ENCODE data around the gene NKX2-4.
A peak's percentile ranks its signal among the peaks of the same experiment; 100 is the strongest.
"Not testable (repeated sequence)": the region's sequence is repeated elsewhere in the genome, so short reads cannot be mapped to it uniquely, and the experiment has no call there.

NKX2-4 gene

GRCh38 chr20:21397341-21398108, at the start of gene NKX2-4:
Gene NKX2-4, minus strand, starts transcription at chr20:21397526. Its CDS starts 127 bp downstream, at chr20:21397399.
- no peak for DNase-seq

GRCh38 chr20:21437816-21438215, 40.5 kb upstream of the NKX2-4 start:
- no peak for DNase-seq

GRCh38 chr20:21437248-21437647, 39.9 kb upstream of the NKX2-4 start:
- no peak for DNase-seq

GRCh38 chr20:21436205-21436604, 38.9 kb upstream of the NKX2-4 start:
- no peak for DNase-seq

GRCh38 chr20:21435576-21435975, 38.2 kb upstream of the NKX2-4 start:
- no peak for DNase-seq

GRCh38 chr20:21433329-21433890, 36.1 kb upstream of the NKX2-4 start:
- no peak for DNase-seq

- no peak for DNase-seq
Measured at GRCh38 chr20:21432911-21433310, 35.6 kb upstream of the NKX2-4 start.

GRCh38 chr20:21430020-21430419, 32.7 kb upstream of the NKX2-4 start:
- no peak for DNase-seq

GRCh38 chr20:21424846-21425245, 27.5 kb upstream of the NKX2-4 start:
- DNase-seq, result no peak

- DNase-seq, result not testable (repeated sequence)
Measured at GRCh38 chr20:21423712-21424111, 26.4 kb upstream of the NKX2-4 start.

- DNase-seq, result no peak
Measured at GRCh38 chr20:21421601-21422236, 24.4 kb upstream of the NKX2-4 start.

GRCh38 chr20:21419147-21419546, 21.8 kb upstream of the NKX2-4 start:
- DNase-seq, result not testable (repeated sequence)

- not testable (repeated sequence) for DNase-seq
Measured at GRCh38 chr20:21413996-21414395, 16.7 kb upstream of the NKX2-4 start.

- no peak for DNase-seq
Measured at GRCh38 chr20:21411725-21412124, 14.4 kb upstream of the NKX2-4 start.

GRCh38 chr20:21399005-21399475, 1.7 kb upstream of the NKX2-4 start:
- DNase-seq, result no peak

- no peak for DNase-seq
Measured at GRCh38 chr20:21398109-21399004, 1.0 kb upstream of the NKX2-4 start.

GRCh38 chr20:21396599-21397340, 556 bp downstream of the NKX2-4 start:
- peak; percentile 35 for DNase-seq

- DNase-seq, result peak; percentile 22
Measured at GRCh38 chr20:21395666-21396598, 1.4 kb downstream of the NKX2-4 start.

GRCh38 chr20:21395051-21395665, 2.2 kb downstream of the NKX2-4 start:
- DNase-seq, result no peak

- DNase-seq, result no peak
Measured at GRCh38 chr20:21394551-21394950, 2.8 kb downstream of the NKX2-4 start.
